Measurements from ENCODE around the gene C20orf96. TPM values are rescaled to one million over a fixed set of nuclear protein-coding genes. Genes with fewer than 3 reads are reported as not detected.

Gene C20orf96
- polyA plus RNA-seq, 1 donor from 2014 or later, result 10.9 TPM

DNA sequence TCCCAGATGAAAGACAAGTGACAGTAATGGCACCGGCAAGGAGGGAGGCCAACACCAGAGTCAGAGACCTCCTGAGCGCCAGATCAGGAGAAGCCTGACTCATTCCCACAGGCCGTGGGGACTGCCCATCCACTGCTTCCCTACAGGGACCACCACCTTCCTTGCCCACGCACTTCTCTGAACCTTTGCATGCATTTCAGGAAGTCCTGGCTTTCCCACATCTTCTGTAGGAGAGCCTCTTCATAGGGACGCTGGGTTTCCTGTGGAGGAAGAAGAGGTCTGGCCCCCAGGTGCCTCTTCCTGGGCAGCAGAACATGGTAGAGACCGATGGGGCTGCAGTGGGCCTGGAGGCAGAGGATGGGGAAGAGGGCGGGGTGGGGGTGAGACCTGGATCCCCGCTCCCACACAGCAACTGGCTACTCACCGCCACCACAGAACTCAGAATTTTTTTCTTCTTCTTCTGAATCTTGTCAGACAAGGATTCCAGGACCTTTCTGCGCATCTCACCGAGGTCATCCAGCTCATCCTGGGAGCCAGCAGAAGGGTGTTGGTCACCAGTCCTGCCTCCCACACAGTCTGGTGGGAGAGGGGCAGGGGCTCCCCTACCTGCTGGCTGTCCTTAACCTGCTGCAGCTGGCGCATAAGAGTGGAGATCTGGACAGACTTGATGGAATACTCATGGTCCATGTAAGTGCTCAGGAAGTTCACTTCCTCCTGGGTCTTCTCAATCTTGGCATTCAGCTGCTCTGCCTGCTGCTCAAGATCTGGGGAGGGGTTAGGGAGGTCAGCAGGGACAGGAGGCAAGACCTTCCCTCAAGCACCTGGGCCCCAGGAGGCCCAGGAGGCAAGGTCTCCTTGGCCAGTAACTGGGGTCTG lies 13.7 kb downstream of the C20orf96 start:
- no peaks in the 10 kb centered on the region for H3K27me3 ChIP-seq (ENCODE audit: insufficient read depth, low read depth, low read length)
- H3K9me3 ChIP-seq (ENCODE audit: low read length), result no peaks in the 10 kb centered on the region
- H3K9me2 ChIP-seq (ENCODE audit: insufficient read depth, low read length), result no peaks in the 10 kb centered on the region
- H3K27ac ChIP-seq (ENCODE audit: low read length), result no peak overlapping the region
- H2AFZ ChIP-seq (ENCODE audit: low read depth, low read length), result no peak overlapping the region
- no peak overlapping the region for H3K4me3 ChIP-seq (ENCODE audit: low read length)
- no peak for TF ChIP-seq EZH2 (IDR thresholded peaks at IDR 0.05; ENCODE audit: borderline replicate concordance, insufficient read depth, low read length, poor library complexity, severe bottlenecking)
- TF ChIP-seq MXI1 (conservative IDR thresholded peaks at IDR 0.05; ENCODE audit: poor library complexity, severe bottlenecking), result no peak
- TF ChIP-seq, protein P1, sequence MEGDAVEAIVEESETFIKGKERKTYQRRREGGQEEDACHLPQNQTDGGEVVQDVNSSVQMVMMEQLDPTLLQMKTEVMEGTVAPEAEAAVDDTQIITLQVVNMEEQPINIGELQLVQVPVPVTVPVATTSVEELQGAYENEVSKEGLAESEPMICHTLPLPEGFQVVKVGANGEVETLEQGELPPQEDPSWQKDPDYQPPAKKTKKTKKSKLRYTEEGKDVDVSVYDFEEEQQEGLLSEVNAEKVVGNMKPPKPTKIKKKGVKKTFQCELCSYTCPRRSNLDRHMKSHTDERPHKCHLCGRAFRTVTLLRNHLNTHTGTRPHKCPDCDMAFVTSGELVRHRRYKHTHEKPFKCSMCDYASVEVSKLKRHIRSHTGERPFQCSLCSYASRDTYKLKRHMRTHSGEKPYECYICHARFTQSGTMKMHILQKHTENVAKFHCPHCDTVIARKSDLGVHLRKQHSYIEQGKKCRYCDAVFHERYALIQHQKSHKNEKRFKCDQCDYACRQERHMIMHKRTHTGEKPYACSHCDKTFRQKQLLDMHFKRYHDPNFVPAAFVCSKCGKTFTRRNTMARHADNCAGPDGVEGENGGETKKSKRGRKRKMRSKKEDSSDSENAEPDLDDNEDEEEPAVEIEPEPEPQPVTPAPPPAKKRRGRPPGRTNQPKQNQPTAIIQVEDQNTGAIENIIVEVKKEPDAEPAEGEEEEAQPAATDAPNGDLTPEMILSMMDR (IDR thresholded peaks at IDR 0.05; ENCODE audit: poor library complexity, severe bottlenecking), result no peak
- no peak for TF ChIP-seq TAF1 (IDR thresholded peaks at IDR 0.05; ENCODE audit: low read depth)
- no peak for TF ChIP-seq SMC3 (conservative IDR thresholded peaks at IDR 0.05; ENCODE audit: poor library complexity)
- no peak for TF ChIP-seq EP300 (conservative IDR thresholded peaks at IDR 0.05; ENCODE audit: poor library complexity, severe bottlenecking)
- TF ChIP-seq, protein P2, sequence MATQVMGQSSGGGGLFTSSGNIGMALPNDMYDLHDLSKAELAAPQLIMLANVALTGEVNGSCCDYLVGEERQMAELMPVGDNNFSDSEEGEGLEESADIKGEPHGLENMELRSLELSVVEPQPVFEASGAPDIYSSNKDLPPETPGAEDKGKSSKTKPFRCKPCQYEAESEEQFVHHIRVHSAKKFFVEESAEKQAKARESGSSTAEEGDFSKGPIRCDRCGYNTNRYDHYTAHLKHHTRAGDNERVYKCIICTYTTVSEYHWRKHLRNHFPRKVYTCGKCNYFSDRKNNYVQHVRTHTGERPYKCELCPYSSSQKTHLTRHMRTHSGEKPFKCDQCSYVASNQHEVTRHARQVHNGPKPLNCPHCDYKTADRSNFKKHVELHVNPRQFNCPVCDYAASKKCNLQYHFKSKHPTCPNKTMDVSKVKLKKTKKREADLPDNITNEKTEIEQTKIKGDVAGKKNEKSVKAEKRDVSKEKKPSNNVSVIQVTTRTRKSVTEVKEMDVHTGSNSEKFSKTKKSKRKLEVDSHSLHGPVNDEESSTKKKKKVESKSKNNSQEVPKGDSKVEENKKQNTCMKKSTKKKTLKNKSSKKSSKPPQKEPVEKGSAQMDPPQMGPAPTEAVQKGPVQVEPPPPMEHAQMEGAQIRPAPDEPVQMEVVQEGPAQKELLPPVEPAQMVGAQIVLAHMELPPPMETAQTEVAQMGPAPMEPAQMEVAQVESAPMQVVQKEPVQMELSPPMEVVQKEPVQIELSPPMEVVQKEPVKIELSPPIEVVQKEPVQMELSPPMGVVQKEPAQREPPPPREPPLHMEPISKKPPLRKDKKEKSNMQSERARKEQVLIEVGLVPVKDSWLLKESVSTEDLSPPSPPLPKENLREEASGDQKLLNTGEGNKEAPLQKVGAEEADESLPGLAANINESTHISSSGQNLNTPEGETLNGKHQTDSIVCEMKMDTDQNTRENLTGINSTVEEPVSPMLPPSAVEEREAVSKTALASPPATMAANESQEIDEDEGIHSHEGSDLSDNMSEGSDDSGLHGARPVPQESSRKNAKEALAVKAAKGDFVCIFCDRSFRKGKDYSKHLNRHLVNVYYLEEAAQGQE (IDR thresholded peaks at IDR 0.05; ENCODE audit: borderline replicate concordance), result no peak
- TF ChIP-seq RAD21 (conservative IDR thresholded peaks at IDR 0.05), result no peak
- TF ChIP-seq POLR2AphosphoS5 (IDR thresholded peaks at IDR 0.05), result no peak
- no peak overlapping the region for H3K9ac ChIP-seq (ENCODE audit: low read length)
- H3F3A ChIP-seq (ENCODE audit: insufficient read depth, low read length, poor library complexity, severe bottlenecking), result no peaks in the 10 kb centered on the region
- no peak overlapping the region for H3K4me2 ChIP-seq (ENCODE audit: low read length)
- H3K36me3 ChIP-seq (ENCODE audit: insufficient read depth, low read length), result no peaks in the 10 kb centered on the region
- H4K20me1 ChIP-seq (ENCODE audit: insufficient read depth), result no peaks in the 10 kb centered on the region
- H3K79me2 ChIP-seq (replicated peaks; ENCODE audit: insufficient read depth, low read length), result no peaks in the 10 kb centered on the region

DNA sequence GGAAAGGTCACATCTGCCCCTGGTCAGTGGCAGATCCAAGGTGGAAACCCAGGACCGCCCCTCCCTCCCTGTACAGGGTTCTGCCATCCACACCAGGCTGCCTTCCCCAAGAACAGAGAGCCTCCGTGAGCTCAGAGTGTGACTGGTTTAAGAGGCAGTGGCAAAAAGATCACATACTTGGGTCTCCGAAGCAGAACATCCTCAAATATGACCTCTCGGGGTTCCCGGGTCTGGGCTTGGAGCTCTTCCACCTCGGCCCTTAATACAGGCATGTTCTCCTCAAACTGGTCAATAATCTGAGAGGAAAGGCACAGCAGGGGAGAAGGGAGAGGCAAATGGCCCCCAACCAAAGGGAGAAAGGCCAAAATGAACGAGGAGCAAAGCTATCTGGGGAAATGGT lies 14.8 kb downstream of the C20orf96 start:
- Histone ChIP-seq H3K36me3 (ENCODE audit: insufficient read depth, low read length) (no peaks in the 10 kb centered on the region), H3K27me3 (ENCODE audit: insufficient read depth, low read depth, low read length) (no peaks in the 10 kb centered on the region)

More for the DNA sequence above, 14.8 kb downstream of the C20orf96 start:
- H4K20me1 ChIP-seq (ENCODE audit: insufficient read depth), result no peaks in the 10 kb centered on the region
- H3K4me2 ChIP-seq (ENCODE audit: low read length), result no peak overlapping the region
- no peaks in the 10 kb centered on the region for H3K9me2 ChIP-seq (ENCODE audit: insufficient read depth, low read length)
- no peak overlapping the region for H3K27ac ChIP-seq (ENCODE audit: low read length)
- H2AFZ ChIP-seq (ENCODE audit: low read depth, low read length), result no peak overlapping the region
- no peaks in the 10 kb centered on the region for H3F3A ChIP-seq (ENCODE audit: insufficient read depth, low read length, poor library complexity, severe bottlenecking)
- no peaks in the 10 kb centered on the region for H3K9me3 ChIP-seq (ENCODE audit: low read length)
- no peak overlapping the region for H3K9ac ChIP-seq (ENCODE audit: low read length)
- H3K79me2 ChIP-seq (replicated peaks; ENCODE audit: insufficient read depth, low read length), result no peaks in the 10 kb centered on the region
- TF ChIP-seq TAF1 (IDR thresholded peaks at IDR 0.05; ENCODE audit: low read depth), result no peak
- TF ChIP-seq, protein P1 (IDR thresholded peaks at IDR 0.05; ENCODE audit: poor library complexity, severe bottlenecking), result no peak
- no peak for TF ChIP-seq EZH2 (IDR thresholded peaks at IDR 0.05; ENCODE audit: borderline replicate concordance, insufficient read depth, low read length, poor library complexity, severe bottlenecking)
- TF ChIP-seq, protein P2 (IDR thresholded peaks at IDR 0.05; ENCODE audit: borderline replicate concordance), result no peak
- TF ChIP-seq SMC3 (conservative IDR thresholded peaks at IDR 0.05; ENCODE audit: poor library complexity), result no peak
- no peak for TF ChIP-seq EP300 (conservative IDR thresholded peaks at IDR 0.05; ENCODE audit: poor library complexity, severe bottlenecking)
- TF ChIP-seq MXI1 (conservative IDR thresholded peaks at IDR 0.05; ENCODE audit: poor library complexity, severe bottlenecking), result no peak
- no peak overlapping the region for H3K4me3 ChIP-seq (ENCODE audit: low read length)

Data from neural cell (in vitro differentiated cells).